AG09309 (cell line): ENCODE measurements around the gene SPRTN.

Source experiments
- DNase-seq: peaks from one replicate; pipeline ENCODE4 v3.0.0-alpha.2; 2010; ENCODE audit warnings: low read depth
- H3K4me3 ChIP-seq: 2 replicates; pipeline ENCODE4 v1.5.1; 2011; ENCODE audit warnings: mild to moderate bottlenecking, low read depth, low read length, moderate library complexity; ENCODE audit not compliant: control insufficient read depth
- TF ChIP-seq, protein P1 (sequence below): IDR thresholded peaks from 2 replicates; pipeline ENCODE4 v1.5.1; 2011; ENCODE audit warnings: mild to moderate bottlenecking, low read depth, low read length, inconsistent platforms; ENCODE audit not compliant: insufficient read depth, control insufficient read depth; ENCODE audit errors: missing control alignments

The SPRTN gene

DNA sequence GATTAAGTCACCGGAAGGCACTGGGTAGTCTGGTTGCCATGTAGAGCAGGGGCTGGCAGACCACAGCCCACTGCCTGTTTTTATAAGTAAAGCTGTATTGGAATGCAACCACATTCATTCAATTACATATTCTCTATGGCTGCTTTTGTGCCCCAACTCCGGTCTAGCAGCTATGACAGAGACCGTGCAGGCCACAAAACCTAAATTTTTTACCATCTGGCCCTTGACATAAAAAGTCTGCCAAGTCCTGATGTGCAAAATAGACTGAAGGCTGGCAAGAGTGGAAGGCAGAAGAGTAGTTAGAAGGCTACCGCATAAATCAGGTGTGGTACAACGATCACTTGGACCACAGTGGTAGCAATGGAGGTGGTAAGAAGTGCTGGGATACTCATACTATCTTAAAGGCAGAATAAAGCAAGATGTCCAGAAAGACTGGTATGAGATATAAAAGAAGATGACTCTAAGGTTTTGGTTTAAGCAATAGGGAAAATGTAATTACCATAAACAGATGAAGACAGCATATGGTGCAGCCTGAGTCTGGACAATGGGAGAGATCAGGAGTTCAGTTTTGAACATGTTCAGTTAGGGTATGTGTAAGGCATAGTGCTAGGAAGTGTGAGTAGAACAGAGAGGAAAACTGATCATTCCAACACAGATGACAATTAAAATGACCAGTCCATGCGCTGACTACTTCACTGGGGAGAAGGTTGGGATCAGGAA lies 46.8 kb downstream of the SPRTN start:
- DNase-seq = no peak
- TF ChIP-seq, protein P1, sequence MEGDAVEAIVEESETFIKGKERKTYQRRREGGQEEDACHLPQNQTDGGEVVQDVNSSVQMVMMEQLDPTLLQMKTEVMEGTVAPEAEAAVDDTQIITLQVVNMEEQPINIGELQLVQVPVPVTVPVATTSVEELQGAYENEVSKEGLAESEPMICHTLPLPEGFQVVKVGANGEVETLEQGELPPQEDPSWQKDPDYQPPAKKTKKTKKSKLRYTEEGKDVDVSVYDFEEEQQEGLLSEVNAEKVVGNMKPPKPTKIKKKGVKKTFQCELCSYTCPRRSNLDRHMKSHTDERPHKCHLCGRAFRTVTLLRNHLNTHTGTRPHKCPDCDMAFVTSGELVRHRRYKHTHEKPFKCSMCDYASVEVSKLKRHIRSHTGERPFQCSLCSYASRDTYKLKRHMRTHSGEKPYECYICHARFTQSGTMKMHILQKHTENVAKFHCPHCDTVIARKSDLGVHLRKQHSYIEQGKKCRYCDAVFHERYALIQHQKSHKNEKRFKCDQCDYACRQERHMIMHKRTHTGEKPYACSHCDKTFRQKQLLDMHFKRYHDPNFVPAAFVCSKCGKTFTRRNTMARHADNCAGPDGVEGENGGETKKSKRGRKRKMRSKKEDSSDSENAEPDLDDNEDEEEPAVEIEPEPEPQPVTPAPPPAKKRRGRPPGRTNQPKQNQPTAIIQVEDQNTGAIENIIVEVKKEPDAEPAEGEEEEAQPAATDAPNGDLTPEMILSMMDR = no peak
- H3K4me3 ChIP-seq = no peak overlapping the region

DNA sequence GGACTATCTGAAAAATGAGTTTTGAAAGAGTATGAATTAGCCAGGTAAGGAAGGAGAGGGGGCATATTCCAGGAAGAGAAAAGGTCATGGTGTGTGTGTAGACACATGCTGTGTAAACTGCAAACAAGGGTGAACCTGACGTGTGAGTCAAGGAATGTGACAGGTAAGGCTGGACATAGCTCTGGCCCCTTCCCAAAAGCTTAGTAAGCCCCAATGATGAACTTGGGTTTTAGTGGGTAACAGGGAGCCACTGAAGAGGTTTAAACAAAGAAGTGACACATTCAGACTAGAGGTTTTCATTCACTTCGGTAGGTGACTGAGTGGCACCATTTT lies 47.3 kb downstream of the SPRTN start:
- TF ChIP-seq, protein P1 = no peak
- no peak overlapping the region for H3K4me3 ChIP-seq
- no peak for DNase-seq

DNA sequence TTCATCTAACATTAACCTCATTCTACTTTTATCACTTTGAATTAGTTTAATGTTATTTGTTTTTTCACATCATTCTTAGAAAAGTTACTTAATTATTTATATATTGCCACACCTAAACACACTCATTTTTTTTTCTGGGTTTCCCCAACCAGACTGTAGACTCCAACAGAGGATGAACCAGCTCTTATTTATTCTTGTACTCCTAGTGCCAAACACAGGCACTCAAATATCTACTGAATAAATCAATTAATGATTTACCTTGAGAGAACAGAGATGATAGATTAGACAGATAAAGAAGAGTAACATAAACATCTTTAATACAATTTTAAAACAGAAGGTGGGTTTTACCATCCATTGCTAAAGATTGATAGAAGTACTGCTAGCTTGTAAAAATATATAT lies 48.4 kb downstream of the SPRTN start:
- no peak for DNase-seq
- TF ChIP-seq, protein P1 = no peak

DNA sequence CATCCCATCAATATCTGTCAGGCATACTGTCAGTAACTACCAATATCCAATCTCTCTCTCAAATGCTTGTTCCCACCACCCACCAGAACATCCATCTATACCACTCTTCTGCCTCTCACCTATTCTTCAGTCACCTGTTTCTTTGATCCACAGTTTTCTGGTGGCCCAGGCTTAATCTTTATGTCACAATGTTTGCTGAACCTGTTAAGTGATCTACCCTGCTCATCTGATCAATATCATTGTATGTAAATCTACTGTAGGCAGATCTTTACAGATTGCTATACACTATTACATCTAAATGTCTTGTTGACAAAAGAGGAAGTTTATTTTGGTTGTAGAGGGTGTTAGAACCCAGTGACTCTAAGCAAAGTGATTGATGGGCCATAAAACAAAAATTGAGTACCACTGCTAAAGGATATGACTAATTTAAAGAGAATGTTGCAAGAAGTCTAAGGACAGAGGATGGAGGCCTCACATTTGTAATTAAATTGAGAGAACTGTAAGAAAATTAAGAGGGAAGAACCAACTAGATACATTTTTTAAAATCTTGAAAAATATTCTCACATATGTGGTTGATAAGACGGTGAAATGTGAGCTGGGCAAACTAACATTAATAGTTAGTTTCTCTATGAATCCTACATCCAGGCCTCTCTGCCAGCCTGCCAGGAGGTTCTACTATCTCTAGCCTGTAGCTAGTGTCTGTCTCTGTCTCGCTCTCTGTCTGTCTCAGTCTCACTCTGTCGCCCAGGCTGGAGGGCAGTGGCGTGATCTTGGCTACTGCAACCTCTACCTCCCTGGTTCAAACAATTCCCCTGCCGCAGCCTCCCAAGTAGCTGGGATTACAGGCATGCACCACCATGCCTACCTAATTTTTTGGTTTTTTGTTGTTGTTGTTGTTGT lies 49.9 kb downstream of the SPRTN start:
- TF ChIP-seq, protein P1 = no peak
- no peak overlapping the region for H3K4me3 ChIP-seq
- DNase-seq = no peak

More for the DNA sequence above, 48.4 kb downstream of the SPRTN start:
- H3K4me3 ChIP-seq = no peak overlapping the region

DNA sequence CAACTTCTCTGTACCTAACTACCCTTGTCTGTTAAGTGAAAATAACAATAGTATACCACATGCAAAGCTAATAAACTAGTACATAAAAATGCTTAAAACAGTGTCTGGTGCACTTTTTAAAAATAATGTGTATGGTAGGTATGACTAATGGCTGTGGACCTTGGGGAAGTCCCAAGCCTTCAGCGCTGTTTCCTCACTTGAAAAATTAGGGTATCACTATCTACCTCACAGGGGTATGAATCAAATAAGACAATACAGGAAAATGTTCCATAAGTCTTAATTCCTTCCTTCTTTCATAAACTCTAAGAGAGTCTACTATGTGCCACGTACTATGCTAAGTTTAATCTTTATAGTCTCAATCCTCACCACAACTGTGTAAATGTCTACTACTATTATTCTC lies 52.0 kb downstream of the SPRTN start:
- peak; percentile 21 for DNase-seq
- TF ChIP-seq, protein P1 = no peak
- H3K4me3 ChIP-seq = no peak overlapping the region

DNA sequence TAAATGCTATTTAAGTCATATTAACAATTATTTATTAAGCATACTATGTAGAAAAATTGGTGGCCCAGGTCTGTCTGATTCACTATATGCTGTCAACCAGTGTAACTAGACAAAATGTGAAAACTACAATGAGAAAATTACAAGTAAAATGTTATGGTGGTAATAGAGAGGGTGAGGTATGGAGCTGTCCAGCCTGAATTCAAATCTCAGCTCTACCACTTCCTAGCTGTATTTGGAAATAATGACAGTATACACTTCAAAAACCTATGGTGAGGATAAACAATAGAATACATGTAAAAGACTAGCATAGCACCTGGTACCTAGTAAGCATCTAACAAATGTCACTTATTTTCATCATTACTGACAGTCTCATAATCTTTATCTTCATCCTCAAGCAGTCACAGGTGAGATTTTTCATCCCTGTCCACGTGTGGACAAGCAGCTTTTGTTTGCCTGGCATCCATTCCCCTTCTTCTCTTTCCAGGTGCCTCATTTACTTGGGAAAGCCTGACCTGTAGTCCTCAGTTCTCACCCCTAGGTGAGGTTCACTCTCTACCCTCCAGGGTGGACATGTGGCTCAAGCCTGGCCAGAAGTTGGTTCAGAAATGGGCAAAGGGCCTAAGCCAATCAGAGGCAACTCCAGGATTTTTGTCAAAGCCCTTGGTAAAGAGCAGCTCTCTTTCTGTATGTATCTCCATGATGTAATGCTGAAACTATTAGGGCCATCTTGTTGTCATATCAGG lies 54.5 kb downstream of the SPRTN start:
- TF ChIP-seq, protein P1 = no peak
- no peak for DNase-seq
- H3K4me3 ChIP-seq = no peak overlapping the region
